K562 (cell line): ENCODE results near the gene SLC1A5. TPM values are rescaled to one million over a fixed set of nuclear protein-coding genes. Genes with fewer than 3 reads are reported as not detected.

Source experiments
- ATAC-seq: fragments of 200-7000 bp; cut with Tn5 transposase; 3 replicates; pipeline ENCODE4 v1.9.1; 2020; ENCODE audit warnings: moderate library complexity
- BruUV-seq: library from RNA; stranded (reverse); fragments of 400-500 nt; replicated peaks from 2 replicates; lab custom pipeline; 2021; lab: Mats Ljungman, UMichigan
- CTCF ChIA-PET: fragments of 300-600 bp; formaldehyde crosslinking; extraction: SDS; loops from one replicate; lab custom pipeline; 2021; ENCODE audit warnings: low intra/inter-chr PET ratio; lab: Yijun Ruan, JAX
- POLR2A ChIA-PET: fragments of 300-600, 350-650 bp; sonication (Branson Sonifier 250); formaldehyde crosslinking; extraction: SDS; loops from one replicate; lab custom pipeline; 2021; ENCODE audit warnings: antibody characterized with exemption, inconsistent platforms; lab: Yijun Ruan, JAX
- DNase-seq, 4 experiments: peaks; one replicate each; pipeline versions ENCODE4 v3.0.0 to v3.0.0-alpha.2; 2011 to 2018; ENCODE audit warnings: low spot score in 3 of 4, mixed read lengths in 3 of 4; ENCODE audit errors: extremely low read depth in 1 of 4
- FAIRE-seq: peaks from 2 replicates; lab custom pipeline; 2011; peaks lifted over from hg19 to GRCh38; lab: Jason Lieb, UNC
- H2AFZ ChIP-seq: 2 replicates; pipeline ENCODE4 v1.6.0; 2011; ENCODE audit warnings: low read depth, low read length, control low read depth, inconsistent platforms
- H3K27ac ChIP-seq: fragments of 200-600 bp; 3 replicates; pipeline ENCODE4 v1.8.0; 2011; ENCODE audit warnings: low read depth, mild to moderate bottlenecking, control low read depth, inconsistent platforms, low read length, moderate library complexity, mixed read lengths; ENCODE audit errors: extremely low read depth
- H3K27me3 ChIP-seq, 2 experiments: fragments of 300-600 bp in 1 of 2; 2 replicates in 1 of 2; 3 replicates in 1 of 2; pipeline versions ENCODE4 v1.6.0 to v1.8.0; 2011; ENCODE audit warnings: inconsistent platforms in 2 of 2, low read length in 2 of 2, mild to moderate bottlenecking in 1 of 2, mixed read lengths in 1 of 2, moderate library complexity in 1 of 2; ENCODE audit not compliant: control insufficient read depth in 2 of 2, insufficient read depth in 2 of 2
- H3K36me3 ChIP-seq: fragments of 300-600 bp; 3 replicates; pipeline ENCODE4 v1.8.0; 2011; ENCODE audit warnings: mild to moderate bottlenecking, low read length, inconsistent platforms; ENCODE audit not compliant: control insufficient read depth, insufficient read depth
- H3K4me1 ChIP-seq, 2 experiments: fragments of 200-600 bp in 1 of 2; replicated peaks in 1 of 2; 2 replicates in 1 of 2; 3 replicates in 1 of 2; pipeline versions ENCODE4 v1.5.1 to v1.8.0; 2011; ENCODE audit warnings: inconsistent platforms in 2 of 2, low read length in 2 of 2, mild to moderate bottlenecking in 1 of 2, mixed read lengths in 1 of 2, moderate library complexity in 1 of 2; ENCODE audit not compliant: control insufficient read depth in 2 of 2, insufficient read depth in 2 of 2
- H3K4me2 ChIP-seq: 2 replicates; pipeline ENCODE4 v1.6.1; 2011; ENCODE audit warnings: low read length, control low read depth, inconsistent platforms, mixed read lengths; ENCODE audit not compliant: insufficient read depth
- H3K4me3 ChIP-seq: fragments of 200-600 bp; sonication (generic), shearing (Covaris generic); 2 replicates; pipeline ENCODE4 v1.5.1; 2016; ENCODE audit warnings: control low read depth, inconsistent platforms
- H3K79me2 ChIP-seq: fragments of 200-600 bp; 3 replicates; pipeline ENCODE4 v1.8.0; 2011; ENCODE audit warnings: low read length, inconsistent platforms; ENCODE audit not compliant: control insufficient read depth, insufficient read depth
- H3K9ac ChIP-seq, 2 experiments: 2 replicates each; pipeline versions ENCODE4 v1.6.0 to v1.6.1; 2011; ENCODE audit warnings: low read depth in 2 of 2, low read length in 2 of 2, control low read depth in 1 of 2, inconsistent platforms in 1 of 2, mild to moderate bottlenecking in 1 of 2, mixed read lengths in 1 of 2; ENCODE audit not compliant: insufficient read depth in 1 of 2
- H3K9me1 ChIP-seq: one replicate; pipeline ENCODE4 v1.6.0; 2011; ENCODE audit warnings: inconsistent platforms, mild to moderate bottlenecking, low read length, moderate library complexity; ENCODE audit not compliant: control insufficient read depth, insufficient read depth
- H3K9me3 ChIP-seq: replicated peaks from 2 replicates; pipeline ENCODE4 v1.5.1; 2011; ENCODE audit warnings: low read depth, low read length, inconsistent platforms; ENCODE audit not compliant: control insufficient read depth, insufficient read depth
- H4K20me1 ChIP-seq: replicated peaks from 2 replicates; pipeline ENCODE4 v1.6.1; 2011; ENCODE audit warnings: low read length, inconsistent platforms, mixed read lengths; ENCODE audit not compliant: control insufficient read depth, insufficient read depth
- CBX8 ChIP-seq: fragments of 200-600 bp; sonication (generic); IDR thresholded peaks from 2 replicates; pipeline ENCODE4 v1.6.1; 2012; ENCODE audit warnings: borderline replicate concordance, mixed run types, low read depth, mild to moderate bottlenecking, moderate library complexity, mixed read lengths, low read length, control low read depth, inconsistent platforms; ENCODE audit not compliant: poor library complexity, severe bottlenecking; ENCODE audit errors: extremely low read depth
- NRF1 ChIP-seq, 2 experiments: fragments of 450-650 bp; IDR thresholded peaks in 1 of 2; conservative IDR thresholded peaks in 1 of 2; 2 replicates each; pipeline ENCODE4 v1.6.1; 2014; ENCODE audit warnings: mild to moderate bottlenecking in 2 of 2
- POLR2AphosphoS5 ChIP-seq: IDR thresholded peaks from 2 replicates; pipeline ENCODE4 v1.6.1; 2011; ENCODE audit warnings: mild to moderate bottlenecking, low read depth, low read length, moderate library complexity; ENCODE audit not compliant: control insufficient read depth, insufficient read depth
- PTTG1 ChIP-seq: fragments of 450-650 bp; IDR thresholded peaks from 2 replicates; pipeline ENCODE4 v1.6.1; 2016; ENCODE audit warnings: low read depth, mild to moderate bottlenecking, missing genetic modification characterization, missing compliant biosample characterization
- RBBP5 ChIP-seq: fragments of 200-600 bp; sonication (generic); IDR thresholded peaks from 2 replicates; pipeline ENCODE4 v1.6.1; 2012; ENCODE audit warnings: borderline replicate concordance, mild to moderate bottlenecking, low read length, control low read depth, inconsistent platforms; ENCODE audit not compliant: insufficient read depth, poor library complexity, severe bottlenecking
- RFX7 ChIP-seq: fragments of 250-450 bp; sonication (Bioruptor Pico); IDR thresholded peaks from 2 replicates; pipeline ENCODE4 v1.5.1; 2021; ENCODE audit warnings: mild to moderate bottlenecking
- SMARCC2 ChIP-seq: fragments of 450-650 bp; IDR thresholded peaks from 2 replicates; pipeline ENCODE4 v1.6.1; 2017; ENCODE audit warnings: antibody characterized with exemption, moderate library complexity, mild to moderate bottlenecking, low read depth
- SNIP1 ChIP-seq: fragments of 450-650 bp; IDR thresholded peaks from 2 replicates; pipeline ENCODE4 v1.7.1; 2017; ENCODE audit warnings: low read depth, mild to moderate bottlenecking
- ZNF507 ChIP-seq: conservative IDR thresholded peaks from 2 replicates; pipeline ENCODE4 v1.6.1; 2017; ENCODE audit warnings: missing genetic modification characterization, missing compliant biosample characterization
- WGBS: fragments of 100-300 bp; shearing (Covaris generic); methylation state at CpG from one replicate; pipeline ENCODE4 v1.1.6; 2016; ENCODE audit warnings: low coverage, mixed read lengths; ENCODE audit not compliant: insufficient coverage; ENCODE audit errors: missing lambda C conversion rate; 5-methylcytosine and 5-hydroxymethylcytosine counted together
- in situ Hi-C: fragments of 300-500 bp; cut with MboI; formaldehyde crosslinking; loops from 4 replicates; pipeline ENCODE4 v1.15.0; 2018; ENCODE audit warnings: inconsistent platforms, mixed read lengths
- intact Hi-C: fragments of 100-400 bp; cut with micrococcal nuclease; formaldehyde crosslinking; loops from 2 replicates; pipeline ENCODE4 v1.14.2; 2022
- polyA plus RNA-seq, 8 experiments: library from polyadenylated mRNA; depleted of rRNA in 4 of 8; stranded (reverse) in 5 of 8; unstranded in 3 of 8; fragments of >200 nt; fragmentation: Nextera tagmentation in 2 of 8; fragmentation: Illumina TruSeq in 1 of 8; extraction: Ambion mirVana in 2 of 8; extraction: Trizol in 1 of 8; gene quantifications; 2 replicates each; pipeline versions ENCODE4 v1.2.1 to v1.2.3, GENCODE V29; 2011 to 2014; ENCODE audit warnings: inconsistent platforms in 1 of 8, missing spikeins in 1 of 8
- total RNA-seq, 7 experiments: library from RNA; depleted of rRNA in 6 of 7; stranded (reverse); fragments of >200 nt in 6 of 7; fragmentation: Illumina TruSeq in 2 of 7; extraction: Trizol in 2 of 7; gene quantifications; 2 replicates each; pipeline versions ENCODE4 v1.2.1 to v1.2.3, GENCODE V29; 2011 to 2021; ENCODE audit warnings: low replicate concordance in 1 of 7
- TF ChIP-seq, protein P1 (sequence below): fragments of 250-450 bp; sonication (Bioruptor Pico); IDR thresholded peaks from 2 replicates; pipeline ENCODE4 v1.8.0; 2022; ENCODE audit warnings: inconsistent platforms, mild to moderate bottlenecking, moderate library complexity, borderline replicate concordance
- TF ChIP-seq, protein P2 (sequence below): fragments of 250-450 bp; sonication (Bioruptor Pico); IDR thresholded peaks from 2 replicates; pipeline ENCODE4 v1.8.0; 2021; ENCODE audit warnings: borderline replicate concordance, mild to moderate bottlenecking, moderate library complexity; ENCODE audit not compliant: poor library complexity, severe bottlenecking
- TF ChIP-seq, protein P3 (sequence below): IDR thresholded peaks from 2 replicates; pipeline ENCODE4 v1.6.1; 2011; ENCODE audit warnings: borderline replicate concordance, low read depth, mild to moderate bottlenecking, moderate library complexity, low read length; ENCODE audit not compliant: insufficient read depth, poor library complexity, severe bottlenecking
- TF ChIP-seq, protein P4 (sequence below): sonication (generic); formaldehyde crosslinking; IDR thresholded peaks from 2 replicates; pipeline ENCODE4 v1.8.1; 2023; ENCODE audit warnings: mild to moderate bottlenecking, missing genetic modification reagents

Gene SLC1A5
- total and polyA plus RNA-seq, 9 of the 15 experiments (the other 6 are each of a cell fraction or from before 2014, with no cell fraction given), result 31.2 to 417 (median 134) TPM

DNA sequence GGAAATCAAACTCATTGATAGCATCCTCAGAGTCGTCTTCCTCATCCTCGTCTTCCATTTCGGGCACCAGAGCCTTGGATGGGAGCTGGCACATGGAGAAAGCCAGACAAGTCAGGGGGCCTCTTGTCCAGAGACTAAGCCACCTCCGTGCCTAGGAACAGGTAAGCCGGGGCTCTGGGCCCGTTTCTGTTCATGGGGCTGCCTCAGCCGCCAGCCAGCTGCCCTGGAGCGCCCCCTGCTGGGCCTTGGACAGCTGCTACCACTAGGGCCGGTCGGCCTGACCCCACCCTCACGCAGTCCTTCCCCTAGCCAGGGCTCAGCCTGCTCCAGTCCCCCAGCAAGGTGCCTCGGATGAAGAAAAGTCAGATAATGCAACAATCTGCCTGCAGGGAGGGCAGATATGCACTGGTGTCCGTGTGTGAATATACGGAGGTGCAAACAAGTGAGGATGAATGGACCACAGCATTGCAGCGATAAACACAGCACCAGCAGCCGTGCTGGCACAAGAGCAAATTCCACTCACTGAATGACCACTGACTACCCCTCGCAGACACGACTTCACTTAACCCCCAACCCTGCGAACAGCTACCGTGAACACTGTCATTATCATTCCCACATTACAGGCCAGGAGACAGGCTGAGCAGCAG lies 59.6 kb downstream of the SLC1A5 start:
- ATAC-seq (peak; percentile 91), DNase-seq (peak; percentile 86 to 87 (median 86)), FAIRE-seq (peak; percentile 88)
- Histone ChIP-seq H3K9me1 (peaks cover 8% of the 10 kb centered on the region), H2AFZ (no peak overlapping the region), H3K79me2 (peaks cover 56% of the 10 kb centered on the region), H3K4me2 (no peak overlapping the region), H3K9me3 (no peaks in the 10 kb centered on the region), H3K27me3 (no peaks in the 10 kb centered on the region), H3K4me1 (peaks cover 26 to 72% of the 10 kb centered on the region in 2 experiments), H3K9ac (peak overlapping the region in 1 of 2 experiments; percentile 66; a peak in 2 of 4 replicates), H3K27ac (no peak overlapping the region; the same call in 2 of the 3 replicates), H4K20me1 (peaks cover 39% of the 10 kb centered on the region), H3K4me3 (no peak overlapping the region), H3K36me3 (peaks cover 98% of the 10 kb centered on the region)
- 38% methylated on average over 19 of the region's 20 CpGs for WGBS
- intact Hi-C loops, result no loop called here
- BruUV-seq, result no TSS peak
- ChIA-PET CTCF (interaction anchor here (1.1 to 2.1 kb wide), 3 partner anchors 24 to 199 kb away, joined by 4 to 12 read pairs (median 5); no protein-coding TSS in a partner anchor), POLR2A (interaction anchor here (0.5 to 2.6 kb wide), 8 partner anchors 8 to 121 kb away, joined by 3 to 10 read pairs (median 6); no protein-coding TSS in a partner anchor)
- in situ Hi-C loops, result no loop called here
- TF ChIP-seq POLR2AphosphoS5 (0 out of 2 replicates have a peak, but pooled peaks have one; percentile 17), SNIP1 (no peak), RFX7 (CRISPR knock-in tag) (no peak), ZNF507 (tag) (no peak), CBX8 (no peak), RBBP5 (no peak), PTTG1 (tag) (no peak), NRF1 (conservative IDR thresholded peaks at IDR 0.05 in 1 of 2, IDR thresholded peaks at IDR 0.05 in 1 of 2) (0 out of 4 replicates have a peak, but pooled peaks of 1 of the 2 experiments have one; percentile 19), SMARCC2 (0 out of 2 replicates have a peak, but pooled peaks have one; percentile 33)
- TF ChIP-seq, protein P1, sequence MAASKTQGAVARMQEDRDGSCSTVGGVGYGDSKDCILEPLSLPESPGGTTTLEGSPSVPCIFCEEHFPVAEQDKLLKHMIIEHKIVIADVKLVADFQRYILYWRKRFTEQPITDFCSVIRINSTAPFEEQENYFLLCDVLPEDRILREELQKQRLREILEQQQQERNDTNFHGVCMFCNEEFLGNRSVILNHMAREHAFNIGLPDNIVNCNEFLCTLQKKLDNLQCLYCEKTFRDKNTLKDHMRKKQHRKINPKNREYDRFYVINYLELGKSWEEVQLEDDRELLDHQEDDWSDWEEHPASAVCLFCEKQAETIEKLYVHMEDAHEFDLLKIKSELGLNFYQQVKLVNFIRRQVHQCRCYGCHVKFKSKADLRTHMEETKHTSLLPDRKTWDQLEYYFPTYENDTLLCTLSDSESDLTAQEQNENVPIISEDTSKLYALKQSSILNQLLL (CRISPR knock-in tag), result no peak
- TF ChIP-seq, protein P2, sequence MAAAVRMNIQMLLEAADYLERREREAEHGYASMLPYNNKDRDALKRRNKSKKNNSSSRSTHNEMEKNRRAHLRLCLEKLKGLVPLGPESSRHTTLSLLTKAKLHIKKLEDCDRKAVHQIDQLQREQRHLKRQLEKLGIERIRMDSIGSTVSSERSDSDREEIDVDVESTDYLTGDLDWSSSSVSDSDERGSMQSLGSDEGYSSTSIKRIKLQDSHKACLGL (CRISPR knock-in tag), result no peak
- TF ChIP-seq, protein P3, sequence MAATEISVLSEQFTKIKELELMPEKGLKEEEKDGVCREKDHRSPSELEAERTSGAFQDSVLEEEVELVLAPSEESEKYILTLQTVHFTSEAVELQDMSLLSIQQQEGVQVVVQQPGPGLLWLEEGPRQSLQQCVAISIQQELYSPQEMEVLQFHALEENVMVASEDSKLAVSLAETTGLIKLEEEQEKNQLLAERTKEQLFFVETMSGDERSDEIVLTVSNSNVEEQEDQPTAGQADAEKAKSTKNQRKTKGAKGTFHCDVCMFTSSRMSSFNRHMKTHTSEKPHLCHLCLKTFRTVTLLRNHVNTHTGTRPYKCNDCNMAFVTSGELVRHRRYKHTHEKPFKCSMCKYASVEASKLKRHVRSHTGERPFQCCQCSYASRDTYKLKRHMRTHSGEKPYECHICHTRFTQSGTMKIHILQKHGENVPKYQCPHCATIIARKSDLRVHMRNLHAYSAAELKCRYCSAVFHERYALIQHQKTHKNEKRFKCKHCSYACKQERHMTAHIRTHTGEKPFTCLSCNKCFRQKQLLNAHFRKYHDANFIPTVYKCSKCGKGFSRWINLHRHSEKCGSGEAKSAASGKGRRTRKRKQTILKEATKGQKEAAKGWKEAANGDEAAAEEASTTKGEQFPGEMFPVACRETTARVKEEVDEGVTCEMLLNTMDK, result peak; percentile 95
- TF ChIP-seq, protein P4, sequence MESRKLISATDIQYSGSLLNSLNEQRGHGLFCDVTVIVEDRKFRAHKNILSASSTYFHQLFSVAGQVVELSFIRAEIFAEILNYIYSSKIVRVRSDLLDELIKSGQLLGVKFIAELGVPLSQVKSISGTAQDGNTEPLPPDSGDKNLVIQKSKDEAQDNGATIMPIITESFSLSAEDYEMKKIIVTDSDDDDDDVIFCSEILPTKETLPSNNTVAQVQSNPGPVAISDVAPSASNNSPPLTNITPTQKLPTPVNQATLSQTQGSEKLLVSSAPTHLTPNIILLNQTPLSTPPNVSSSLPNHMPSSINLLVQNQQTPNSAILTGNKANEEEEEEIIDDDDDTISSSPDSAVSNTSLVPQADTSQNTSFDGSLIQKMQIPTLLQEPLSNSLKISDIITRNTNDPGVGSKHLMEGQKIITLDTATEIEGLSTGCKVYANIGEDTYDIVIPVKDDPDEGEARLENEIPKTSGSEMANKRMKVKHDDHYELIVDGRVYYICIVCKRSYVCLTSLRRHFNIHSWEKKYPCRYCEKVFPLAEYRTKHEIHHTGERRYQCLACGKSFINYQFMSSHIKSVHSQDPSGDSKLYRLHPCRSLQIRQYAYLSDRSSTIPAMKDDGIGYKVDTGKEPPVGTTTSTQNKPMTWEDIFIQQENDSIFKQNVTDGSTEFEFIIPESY (CRISPR knock-in tag), result 0 out of 2 replicates have a peak, but pooled peaks have one; percentile 53
